Stimulated activated naive CD8-positive, alpha-beta T cell treated with anti-CD3 and anti-CD28 coated beads, Interleukin-15, Interleukin-2, amounts not matched to agents 100 ng/mL and 50 ng/mL, for 24 hours (primary cell): Measurements from ENCODE around the gene WDR33.
A peak's percentile ranks its signal among the peaks of the same experiment; 100 is the strongest.
"Not testable (repeated sequence)": the region's sequence is repeated elsewhere in the genome, so short reads cannot be mapped to it uniquely, and the experiment has no call there.

Source experiments
- H3K27ac Mint-ChIP-seq: one replicate; pipeline ENCODE4 v1.8.0; 2021; ENCODE audit warnings: mild to moderate bottlenecking, mixed read lengths
- H3K27me3 Mint-ChIP-seq: one replicate; pipeline ENCODE4 v1.8.0; 2021; ENCODE audit warnings: mixed read lengths
- H3K36me3 Mint-ChIP-seq: one replicate; pipeline ENCODE4 v1.8.0; 2021; ENCODE audit warnings: low read depth, mixed read lengths
- H3K4me1 Mint-ChIP-seq: one replicate; pipeline ENCODE4 v1.8.0; 2021; ENCODE audit warnings: low read depth, mixed read lengths
- H3K4me3 Mint-ChIP-seq: one replicate; pipeline ENCODE4 v1.8.0; 2021; ENCODE audit warnings: mild to moderate bottlenecking, mixed read lengths
- H3K9me3 Mint-ChIP-seq: one replicate; pipeline ENCODE4 v1.8.0; 2021; ENCODE audit warnings: mixed read lengths

WDR33 gene

GRCh38 chr2:127820080-127820668, 9.2 kb upstream of the WDR33 start:
- peaks cover 11% of the 10 kb centered on the region for H3K27me3 Mint-ChIP-seq
- peaks cover 4% of the 10 kb centered on the region for H3K36me3 Mint-ChIP-seq
- no peak overlapping the region for H3K4me3 Mint-ChIP-seq
- H3K27ac Mint-ChIP-seq, result no peak overlapping the region
- H3K9me3 Mint-ChIP-seq, result peaks cover 12% of the 10 kb centered on the region
- H3K4me1 Mint-ChIP-seq, result no peaks in the 10 kb centered on the region

- Mint-ChIP-seq H3K4me3 (no peak overlapping the region), H3K4me1 (no peaks in the 10 kb centered on the region), H3K9me3 (peaks cover 12% of the 10 kb centered on the region), H3K27me3 (peaks cover 11% of the 10 kb centered on the region), H3K36me3 (peaks cover 4% of the 10 kb centered on the region), H3K27ac (no peak overlapping the region)
Observed at GRCh38 chr2:127818794-127819425, 7.9 kb upstream of the WDR33 start.

GRCh38 chr2:127818241-127818640, 7.3 kb upstream of the WDR33 start:
- Mint-ChIP-seq H3K36me3 (peaks cover 4% of the 10 kb centered on the region), H3K4me1 (no peaks in the 10 kb centered on the region), H3K9me3 (peaks cover 12% of the 10 kb centered on the region), H3K27me3 (peaks cover 11% of the 10 kb centered on the region), H3K4me3 (no peak overlapping the region), H3K27ac (no peak overlapping the region)

- H3K4me3 Mint-ChIP-seq, result no peak overlapping the region
Observed at GRCh38 chr2:127814677-127815076, 3.7 kb upstream of the WDR33 start.

GRCh38 chr2:127812441-127812840, 1.5 kb upstream of the WDR33 start:
- H3K27me3 Mint-ChIP-seq, H3K9me3 Mint-ChIP-seq, H3K27ac Mint-ChIP-seq: not testable (repeated sequence)
- H3K4me3 Mint-ChIP-seq, result peak overlapping the region; percentile 96
- peaks cover 41% of the 10 kb centered on the region for H3K4me1 Mint-ChIP-seq
- H3K36me3 Mint-ChIP-seq, result peaks cover 14% of the 10 kb centered on the region

More at GRCh38 chr2:127814677-127815076, 3.7 kb upstream of the WDR33 start:
- peaks cover 8% of the 10 kb centered on the region for H3K36me3 Mint-ChIP-seq
- H3K4me1 Mint-ChIP-seq, result peaks cover 21% of the 10 kb centered on the region
- peaks cover 11% of the 10 kb centered on the region for H3K27me3 Mint-ChIP-seq
- H3K27ac Mint-ChIP-seq, result no peak overlapping the region
- peaks cover 5% of the 10 kb centered on the region for H3K9me3 Mint-ChIP-seq

GRCh38 chr2:127811397-127812321, 688 bp upstream of the WDR33 start:
- Mint-ChIP-seq H3K36me3 (peaks cover 15% of the 10 kb centered on the region), H3K9me3 (no peaks in the 10 kb centered on the region), H3K4me3 (peak overlapping the region; percentile 96), H3K4me1 (peaks cover 48% of the 10 kb centered on the region), H3K27me3 (no peaks in the 10 kb centered on the region), H3K27ac (peak overlapping the region; percentile 99)

GRCh38 chr2:127810156-127810618, 784 bp downstream of the WDR33 start:
- Mint-ChIP-seq H3K27me3 (no peaks in the 10 kb centered on the region), H3K9me3 (no peaks in the 10 kb centered on the region), H3K27ac (peak overlapping the region; percentile 99), H3K4me1 (peaks cover 61% of the 10 kb centered on the region), H3K4me3 (peak overlapping the region; percentile 96), H3K36me3 (peaks cover 26% of the 10 kb centered on the region)

GRCh38 chr2:127807678-127808353, 3.2 kb downstream of the WDR33 start:
- H3K36me3 Mint-ChIP-seq, result peaks cover 33% of the 10 kb centered on the region
- H3K4me3 Mint-ChIP-seq, result peak overlapping the region; percentile 58
- no peaks in the 10 kb centered on the region for H3K9me3 Mint-ChIP-seq
- H3K4me1 Mint-ChIP-seq, result peaks cover 78% of the 10 kb centered on the region
- H3K27me3 Mint-ChIP-seq, result no peaks in the 10 kb centered on the region
- peak overlapping the region; percentile 56 for H3K27ac Mint-ChIP-seq

- H3K27me3 Mint-ChIP-seq, H3K9me3 Mint-ChIP-seq: not testable (repeated sequence)
- H3K27ac Mint-ChIP-seq, result peak overlapping the region; percentile 14
- peaks cover 78% of the 10 kb centered on the region for H3K4me1 Mint-ChIP-seq
- peak overlapping the region; percentile 47 for H3K4me3 Mint-ChIP-seq
- peaks cover 33% of the 10 kb centered on the region for H3K36me3 Mint-ChIP-seq
Observed at GRCh38 chr2:127806860-127807259, 4.1 kb downstream of the WDR33 start.

- Mint-ChIP-seq H3K27ac (peak overlapping the region; percentile 58), H3K4me1 (peaks cover 79% of the 10 kb centered on the region), H3K4me3 (peak overlapping the region; percentile 15), H3K27me3 (no peaks in the 10 kb centered on the region), H3K36me3 (peaks cover 40% of the 10 kb centered on the region), H3K9me3 (no peaks in the 10 kb centered on the region)
Observed at GRCh38 chr2:127805491-127805890, 5.5 kb downstream of the WDR33 start.

GRCh38 chr2:127799926-127800325, 11.0 kb downstream of the WDR33 start:
- H3K4me1 Mint-ChIP-seq, result peaks cover 77% of the 10 kb centered on the region
- H3K27ac Mint-ChIP-seq, result no peak overlapping the region
- H3K36me3 Mint-ChIP-seq, result peaks cover 35% of the 10 kb centered on the region
- no peaks in the 10 kb centered on the region for H3K27me3 Mint-ChIP-seq
- no peak overlapping the region for H3K4me3 Mint-ChIP-seq
- no peaks in the 10 kb centered on the region for H3K9me3 Mint-ChIP-seq

GRCh38 chr2:127796389-127796788, 14.6 kb downstream of the WDR33 start:
- Mint-ChIP-seq H3K27me3 (no peaks in the 10 kb centered on the region), H3K4me1 (peaks cover 77% of the 10 kb centered on the region), H3K36me3 (peaks cover 43% of the 10 kb centered on the region), H3K4me3 (no peak overlapping the region), H3K9me3 (no peaks in the 10 kb centered on the region), H3K27ac (peak overlapping the region; percentile 83)

GRCh38 chr2:127794901-127795300, 16.1 kb downstream of the WDR33 start:
- H3K9me3 Mint-ChIP-seq, H3K27me3 Mint-ChIP-seq, H3K27ac Mint-ChIP-seq, H3K4me3 Mint-ChIP-seq: not testable (repeated sequence)
- H3K36me3 Mint-ChIP-seq, result peaks cover 43% of the 10 kb centered on the region
- peaks cover 71% of the 10 kb centered on the region for H3K4me1 Mint-ChIP-seq

- H3K9me3 Mint-ChIP-seq, result no peaks in the 10 kb centered on the region
- H3K4me1 Mint-ChIP-seq, result peaks cover 54% of the 10 kb centered on the region
- no peak overlapping the region for H3K27ac Mint-ChIP-seq
- no peaks in the 10 kb centered on the region for H3K27me3 Mint-ChIP-seq
- no peak overlapping the region for H3K4me3 Mint-ChIP-seq
- H3K36me3 Mint-ChIP-seq, result peaks cover 40% of the 10 kb centered on the region
Observed at GRCh38 chr2:127792805-127793204, 18.2 kb downstream of the WDR33 start.
